PC-9 (cell line): ENCODE results near the gene KCNJ12.
"Not testable (repeated sequence)": the region's sequence is repeated elsewhere in the genome, so short reads cannot be mapped to it uniquely, and the experiment has no call there.

Experiments
- EZH2 ChIP-seq: fragments of 200-600 bp; sonication (generic); IDR thresholded peaks from 2 replicates; pipeline ENCODE4 v1.8.0; 2017; ENCODE audit warnings: antibody characterized with exemption, low read depth
- TF ChIP-seq, protein P1 (sequence below): fragments of 200-600 bp; sonication (generic); conservative IDR thresholded peaks from 2 replicates; pipeline ENCODE4 v1.6.1; 2017; ENCODE audit warnings: mixed run types, antibody characterized with exemption, mild to moderate bottlenecking, moderate library complexity

DNA sequence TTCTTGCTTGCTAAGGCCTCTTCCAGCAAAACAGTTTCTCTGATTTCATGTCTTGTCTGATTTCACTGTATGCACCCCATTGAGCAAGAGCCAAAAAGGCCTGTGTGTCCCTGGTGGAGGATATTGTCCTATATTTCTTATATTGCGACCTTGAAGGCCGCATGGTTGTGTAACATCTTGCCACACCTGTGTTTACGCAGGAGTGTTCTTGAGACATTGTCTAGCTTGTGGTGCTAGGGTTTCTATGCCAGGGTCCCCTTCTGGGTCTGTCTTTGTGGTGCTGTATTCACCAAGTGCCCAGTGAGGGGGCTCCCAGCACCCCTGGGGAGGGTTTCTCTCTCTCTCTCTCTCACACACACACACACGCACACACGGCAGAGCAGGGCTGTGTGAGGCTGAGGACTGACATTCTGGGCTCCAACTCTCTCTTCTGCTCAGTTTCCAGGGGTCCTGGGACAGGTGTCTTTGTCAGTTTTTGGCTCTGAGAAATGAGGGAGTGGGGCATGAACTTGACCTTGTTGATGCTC is 35.6 kb downstream of the KCNJ12 start:
- TF ChIP-seq, protein P1, sequence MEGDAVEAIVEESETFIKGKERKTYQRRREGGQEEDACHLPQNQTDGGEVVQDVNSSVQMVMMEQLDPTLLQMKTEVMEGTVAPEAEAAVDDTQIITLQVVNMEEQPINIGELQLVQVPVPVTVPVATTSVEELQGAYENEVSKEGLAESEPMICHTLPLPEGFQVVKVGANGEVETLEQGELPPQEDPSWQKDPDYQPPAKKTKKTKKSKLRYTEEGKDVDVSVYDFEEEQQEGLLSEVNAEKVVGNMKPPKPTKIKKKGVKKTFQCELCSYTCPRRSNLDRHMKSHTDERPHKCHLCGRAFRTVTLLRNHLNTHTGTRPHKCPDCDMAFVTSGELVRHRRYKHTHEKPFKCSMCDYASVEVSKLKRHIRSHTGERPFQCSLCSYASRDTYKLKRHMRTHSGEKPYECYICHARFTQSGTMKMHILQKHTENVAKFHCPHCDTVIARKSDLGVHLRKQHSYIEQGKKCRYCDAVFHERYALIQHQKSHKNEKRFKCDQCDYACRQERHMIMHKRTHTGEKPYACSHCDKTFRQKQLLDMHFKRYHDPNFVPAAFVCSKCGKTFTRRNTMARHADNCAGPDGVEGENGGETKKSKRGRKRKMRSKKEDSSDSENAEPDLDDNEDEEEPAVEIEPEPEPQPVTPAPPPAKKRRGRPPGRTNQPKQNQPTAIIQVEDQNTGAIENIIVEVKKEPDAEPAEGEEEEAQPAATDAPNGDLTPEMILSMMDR, result not testable (repeated sequence)
- not testable (repeated sequence) for TF ChIP-seq EZH2
